ENCODE data around the gene ZNF536.
"Not testable (repeated sequence)": the region's sequence is repeated elsewhere in the genome, so short reads cannot be mapped to it uniquely, and the experiment has no call there.

ZNF536 gene

DNA sequence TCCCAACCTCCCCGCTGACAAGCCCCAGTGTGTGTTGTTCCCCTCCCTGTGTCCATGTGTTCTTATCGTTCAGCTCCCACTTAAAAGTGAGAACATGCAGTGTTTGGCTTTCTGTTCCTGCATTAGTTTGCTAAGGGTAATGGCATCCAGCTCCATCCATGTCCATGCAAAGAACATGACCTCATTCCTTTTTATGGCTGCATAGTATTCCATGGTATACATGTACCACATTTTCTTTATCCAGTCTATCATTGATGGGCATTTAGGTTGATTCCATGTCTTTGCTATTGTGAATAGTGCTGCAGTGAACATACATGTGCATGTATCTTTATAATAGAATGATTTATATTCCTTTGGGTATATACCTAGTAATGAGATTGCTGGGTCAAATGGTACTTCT, 114.1 kb downstream of the ZNF536 start:
- not testable (repeated sequence) for DNase-seq (ENCODE audit: low read depth)

DNA sequence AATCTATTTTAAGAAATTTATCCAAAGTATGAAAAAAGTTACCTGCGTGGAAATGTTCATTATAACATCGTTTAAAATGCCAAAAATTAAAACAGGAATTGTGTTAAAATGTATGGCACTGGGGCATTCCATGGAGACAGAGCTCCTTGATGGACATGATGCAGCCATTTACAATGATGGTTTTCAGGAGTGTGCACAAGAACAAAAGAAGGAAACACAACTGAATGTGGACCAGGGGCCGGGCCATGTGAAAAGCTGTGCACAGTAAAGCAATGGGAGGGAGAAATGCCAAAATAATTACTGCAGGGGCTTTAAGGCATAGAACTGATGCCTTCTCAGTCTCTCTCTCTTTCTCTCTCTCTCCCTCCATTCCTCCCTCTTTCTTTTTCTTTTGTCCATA, 115.0 kb downstream of the ZNF536 start:
- no peak for DNase-seq (ENCODE audit: low read depth)

DNA sequence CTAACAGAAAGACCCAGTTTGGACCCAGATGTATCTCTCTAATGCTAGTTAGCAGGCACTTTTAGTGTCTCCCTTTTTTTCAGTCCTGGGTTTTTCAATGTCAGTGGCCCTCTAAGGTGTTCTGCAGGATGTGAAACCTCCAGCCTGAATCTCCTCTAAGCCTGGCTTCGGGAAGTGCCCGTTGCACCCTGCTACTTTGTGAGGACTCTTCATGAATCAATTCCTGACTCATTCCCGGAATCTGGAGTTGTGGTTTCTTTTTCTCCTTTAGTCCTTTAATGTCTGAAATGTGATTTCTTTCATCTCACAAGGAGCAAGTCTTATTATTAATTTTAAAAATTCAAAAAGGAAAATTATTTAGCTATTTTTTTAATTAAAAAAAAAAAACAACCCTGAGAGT, 116.0 kb downstream of the ZNF536 start:
- no peak for DNase-seq (ENCODE audit: low read depth)

DNA sequence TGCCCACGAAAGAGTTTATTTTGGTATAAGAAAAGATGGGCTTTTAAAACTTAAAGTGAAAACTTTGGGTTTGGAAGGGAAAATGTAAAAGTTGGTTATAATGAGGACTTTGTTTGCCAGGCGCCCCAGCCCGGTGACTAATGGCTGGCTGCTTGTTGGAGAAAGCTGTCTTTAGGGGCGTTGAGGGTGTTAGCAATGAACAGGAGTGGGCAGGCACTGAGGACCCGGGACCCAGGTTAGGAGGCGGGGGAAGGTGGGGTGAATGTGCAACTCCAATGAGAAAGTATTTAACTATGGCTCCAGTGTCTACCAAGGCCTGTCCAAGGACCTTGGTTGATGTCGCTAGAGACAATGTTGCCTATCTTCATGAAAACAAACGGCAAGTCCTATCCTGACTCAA, 118.6 kb downstream of the ZNF536 start:
- no peak for DNase-seq (ENCODE audit: low read depth)

DNA sequence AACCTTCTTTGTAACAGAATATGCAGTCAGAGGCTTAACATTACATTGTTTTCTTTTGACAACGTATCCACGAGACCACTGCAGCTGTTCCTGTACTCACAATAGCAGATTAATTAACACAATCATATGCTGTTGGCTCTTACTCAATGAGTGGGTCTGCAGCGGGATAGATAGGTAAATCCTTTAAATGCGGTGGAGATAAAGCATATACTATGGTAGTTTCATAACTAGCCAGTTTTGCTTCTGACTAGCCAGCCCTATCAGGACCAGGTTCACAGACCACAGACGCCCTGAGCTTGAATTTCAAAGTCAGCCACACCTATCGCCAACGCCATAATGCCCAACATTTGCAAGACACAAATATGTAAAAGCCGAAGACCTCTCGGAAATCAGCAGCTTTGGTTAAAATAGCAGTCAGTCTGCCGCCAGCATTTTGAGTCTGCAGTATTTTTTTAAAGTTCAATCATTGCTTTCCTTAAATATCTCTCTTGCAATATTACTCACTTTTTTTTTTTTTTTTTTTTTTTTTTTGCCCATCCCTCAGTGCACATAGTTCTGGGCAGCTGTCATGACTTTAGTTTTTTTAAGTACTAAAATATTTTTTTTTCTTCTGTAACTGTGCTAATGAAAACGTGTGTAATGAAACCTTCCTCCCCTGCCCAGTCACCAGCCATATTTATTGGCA, 120.5 kb downstream of the ZNF536 start:
- DNase-seq (ENCODE audit: low read depth), result no peak

DNA sequence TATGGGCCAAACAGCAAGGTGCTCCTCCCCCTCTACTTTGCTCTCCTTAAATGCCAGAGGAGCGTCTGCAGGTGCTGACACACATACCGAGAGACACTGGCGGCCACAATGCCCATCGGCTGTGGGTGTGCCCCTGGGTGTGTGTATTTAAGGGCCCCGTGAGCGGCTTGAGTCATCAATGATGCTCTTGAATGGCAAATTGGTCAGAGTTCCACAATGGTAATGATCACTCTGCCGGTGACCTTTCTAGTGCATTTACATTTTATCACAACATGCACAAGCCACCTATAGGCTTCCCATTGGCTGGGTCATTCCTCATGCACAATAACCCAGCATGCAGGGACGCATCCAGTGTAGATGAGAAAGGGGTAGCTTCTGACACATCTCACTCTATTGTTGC, 124.8 kb downstream of the ZNF536 start:
- no peak for DNase-seq (ENCODE audit: low read depth)

DNA sequence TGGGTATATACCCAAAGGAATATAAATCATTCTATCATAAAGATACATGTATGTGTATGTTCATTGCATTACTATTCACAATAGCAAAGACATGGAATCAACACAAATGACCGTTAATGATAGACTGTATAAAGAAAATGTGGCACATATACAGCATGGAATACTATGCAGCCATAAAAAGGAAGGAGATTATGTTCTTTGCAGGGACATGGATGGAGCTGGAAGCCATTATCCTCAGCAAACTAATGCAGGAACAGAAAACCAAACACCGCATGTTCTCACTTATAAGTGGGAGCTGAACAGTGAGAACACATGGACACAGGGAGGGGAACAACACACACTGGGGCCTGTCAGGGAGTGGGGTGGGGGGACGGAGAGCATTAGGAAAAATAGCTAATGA, 125.9 kb downstream of the ZNF536 start:
- DNase-seq (ENCODE audit: low read depth), result not testable (repeated sequence)

DNA sequence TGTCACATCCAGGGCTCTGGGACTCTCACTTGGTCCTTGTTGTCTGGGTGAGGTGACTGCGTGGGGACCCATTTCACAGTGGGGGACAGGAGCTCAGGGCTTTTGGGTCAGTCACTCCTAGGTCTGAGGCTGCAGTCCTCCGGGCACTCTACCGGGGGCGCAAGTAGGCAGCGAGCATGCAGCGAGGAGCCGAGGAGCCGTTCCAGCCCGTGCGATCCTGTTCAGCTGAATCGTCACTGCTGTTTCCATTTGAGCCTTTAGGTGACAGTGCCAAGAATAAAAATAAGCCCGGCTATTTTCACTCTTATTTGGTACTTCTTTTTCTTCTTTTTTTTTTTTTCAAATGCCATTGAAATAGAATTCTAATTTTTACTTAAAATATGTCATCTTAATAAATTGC, 126.5 kb downstream of the ZNF536 start:
- no peak for DNase-seq (ENCODE audit: low read depth)

DNA sequence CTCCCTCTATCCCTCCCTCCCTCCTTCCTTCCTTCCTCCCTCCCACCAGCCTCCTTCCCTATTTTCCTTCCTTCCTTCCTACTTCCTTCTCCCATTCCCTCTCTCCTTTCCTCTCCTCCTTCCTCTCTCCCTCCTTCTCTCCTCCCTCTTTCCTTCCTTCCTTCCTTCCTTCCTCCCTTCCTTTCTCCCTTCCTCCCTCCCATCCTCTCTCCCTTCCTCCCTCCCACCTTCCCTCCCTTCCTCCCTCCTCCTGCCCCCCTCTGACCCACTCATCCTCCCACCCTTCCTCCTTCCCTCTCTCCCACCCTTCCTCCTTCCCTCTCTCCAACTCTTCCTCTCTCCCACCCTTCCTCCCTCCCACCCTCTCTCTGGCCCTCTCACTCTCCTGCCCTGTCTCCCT, 132.1 kb downstream of the ZNF536 start:
- DNase-seq (ENCODE audit: low read depth), result no peak

DNA sequence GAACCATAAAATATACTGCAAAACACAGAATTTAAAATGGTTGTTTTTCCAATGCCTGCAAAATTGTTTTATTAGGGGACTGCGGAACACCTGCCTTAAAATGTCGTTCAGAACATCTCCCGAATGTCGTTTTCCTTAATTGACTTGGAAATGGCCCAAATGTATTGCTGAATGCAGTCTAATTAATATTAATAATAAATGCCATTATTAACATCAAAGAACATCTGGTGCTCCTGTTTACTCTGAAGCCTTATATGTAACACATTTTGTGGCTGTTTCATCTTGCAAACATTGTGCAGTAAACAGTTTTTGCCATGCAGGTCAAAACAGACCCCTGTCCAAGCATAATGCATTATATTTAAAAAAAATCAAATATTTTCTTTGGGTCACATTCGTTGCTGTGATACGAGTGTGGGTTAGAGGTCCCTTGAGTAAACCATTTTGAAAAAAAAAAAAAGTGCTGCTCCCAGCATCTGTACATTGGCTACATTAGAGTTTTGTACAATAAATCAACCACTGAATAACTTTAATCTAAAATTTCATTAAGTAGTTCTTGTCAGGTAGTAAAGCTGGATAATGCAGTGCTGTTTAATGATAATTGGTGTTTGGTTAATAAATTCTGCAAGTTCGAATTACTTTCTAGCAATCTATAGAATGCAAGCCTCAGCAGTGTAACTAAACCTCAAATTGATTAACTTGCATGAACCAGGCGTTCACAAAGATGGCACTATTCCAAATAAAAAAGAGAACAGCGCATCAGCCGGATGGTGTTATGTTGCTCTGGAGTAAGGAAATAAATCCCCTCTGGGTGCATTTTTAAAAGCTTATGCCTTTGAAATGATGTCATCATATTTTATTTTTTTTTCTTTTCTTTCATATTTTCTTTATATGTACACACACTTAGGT, 140.2 kb downstream of the ZNF536 start:
- DNase-seq (ENCODE audit: low read depth), result no peak

DNA sequence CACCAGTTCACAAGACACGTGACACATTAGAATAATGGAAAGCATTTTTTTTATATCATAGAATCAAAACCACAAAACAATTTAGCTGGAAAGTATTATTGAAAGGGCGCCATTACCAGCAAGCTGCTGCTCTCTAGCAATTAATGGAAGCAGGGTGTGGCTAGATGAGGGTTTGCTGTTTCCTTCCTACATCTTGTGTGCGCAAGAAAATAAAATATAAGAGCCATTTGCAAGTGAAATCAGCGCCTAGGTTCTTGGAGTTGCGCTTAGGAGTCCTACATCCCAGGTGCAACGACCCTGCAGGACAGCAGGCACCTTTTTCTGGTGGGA, 140.9 kb downstream of the ZNF536 start:
- no peak for DNase-seq (ENCODE audit: low read depth)

DNA sequence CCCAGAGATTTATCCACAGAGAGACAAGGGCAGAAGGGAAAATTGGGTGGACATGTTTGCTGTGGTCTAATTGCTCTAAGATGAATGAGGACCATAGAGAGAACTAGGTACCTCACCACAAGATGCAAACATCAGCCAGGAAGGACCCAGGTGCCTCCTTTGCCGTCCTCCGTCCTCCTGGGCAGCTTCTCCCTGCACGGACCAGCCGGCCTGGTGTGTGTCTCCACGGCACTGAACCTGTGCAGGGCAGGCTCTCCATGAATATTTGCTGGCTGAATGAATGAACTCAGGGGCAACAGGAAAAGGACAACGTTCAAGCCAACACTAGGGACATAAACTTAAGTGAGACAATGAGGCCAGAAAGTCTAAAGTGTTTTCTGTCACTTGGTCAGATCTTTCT, 143.9 kb downstream of the ZNF536 start:
- DNase-seq (ENCODE audit: low read depth), result no peak

DNA sequence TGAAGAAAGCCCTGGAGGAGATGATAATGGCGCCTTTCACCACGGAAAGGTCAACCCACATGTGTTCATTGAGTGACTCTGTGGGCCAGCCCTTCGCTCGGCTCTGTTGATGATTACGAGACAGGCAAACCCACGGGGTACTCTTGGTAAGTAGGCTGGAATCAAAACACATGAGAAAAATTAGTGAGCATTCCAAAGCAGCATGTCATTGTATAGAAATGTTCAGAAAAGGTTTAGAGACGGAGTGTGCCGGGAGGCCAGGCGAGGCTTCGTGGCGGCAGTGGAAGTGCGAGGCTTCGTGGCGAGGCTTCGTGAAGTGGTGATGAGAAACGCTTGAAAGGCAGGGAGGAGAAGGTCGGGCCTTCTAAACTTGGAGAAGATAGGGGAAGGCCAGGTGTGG, 144.3 kb downstream of the ZNF536 start:
- DNase-seq (ENCODE audit: low read depth), result no peak

DNA sequence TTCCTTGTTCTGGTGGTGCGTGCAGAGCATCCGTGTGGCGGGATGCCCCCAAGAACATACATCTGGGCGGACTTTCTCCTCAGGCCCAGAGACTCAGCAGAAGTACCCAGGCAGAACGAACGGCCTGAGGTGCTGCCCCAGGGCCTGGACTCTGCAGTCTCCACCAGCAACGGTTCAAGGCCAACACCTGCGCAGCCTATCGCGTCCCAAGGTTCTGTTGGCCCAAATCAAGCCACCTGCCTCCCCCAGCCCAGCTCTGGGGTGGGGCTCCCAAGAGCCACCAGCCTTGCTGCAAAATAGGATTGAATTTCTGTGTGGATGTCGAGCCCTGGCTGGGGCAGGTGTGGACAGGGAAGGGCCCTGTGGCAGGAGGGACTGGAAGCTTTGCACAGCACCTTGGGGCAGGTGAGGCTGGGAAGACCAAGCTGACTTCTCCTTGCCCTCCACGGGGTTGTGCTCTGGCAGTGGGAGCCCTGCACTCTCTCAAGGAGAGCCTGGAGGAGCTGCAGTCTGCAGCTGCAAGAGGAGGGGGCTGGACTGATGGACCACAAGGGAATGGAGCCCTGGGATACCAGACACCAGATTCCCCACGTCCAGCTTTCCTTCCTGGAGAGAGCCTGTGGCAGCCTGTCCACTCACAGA, 146.9 kb downstream of the ZNF536 start:
- no peak for DNase-seq (ENCODE audit: low read depth)

DNA sequence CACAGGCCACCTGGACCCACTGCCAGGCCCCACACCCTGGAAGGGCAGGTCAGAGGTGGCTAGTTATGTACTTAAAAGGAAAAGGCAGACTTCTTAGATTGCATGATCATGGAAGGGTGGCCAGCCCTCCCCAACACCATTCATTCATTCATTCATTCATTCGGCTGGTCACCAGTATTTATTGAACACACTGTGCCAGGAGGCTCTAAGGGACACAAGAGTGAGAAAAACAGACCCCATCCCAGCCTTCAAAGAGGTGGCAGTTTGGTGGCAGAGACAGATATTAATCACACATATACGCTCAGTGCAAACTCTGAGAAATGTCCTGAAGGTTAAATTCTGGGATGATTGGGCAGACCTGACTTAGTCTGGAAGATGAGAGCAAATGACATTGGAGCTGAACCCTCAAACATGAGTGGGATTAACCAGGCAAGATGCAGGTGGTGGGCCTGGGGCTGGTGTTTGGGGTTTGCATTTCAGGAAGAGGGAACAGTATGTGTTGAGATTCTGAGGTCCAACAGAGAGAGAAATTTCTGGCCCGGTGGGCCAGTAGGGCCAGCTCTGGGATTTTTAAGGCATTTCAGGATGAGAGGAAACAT, 147.5 kb downstream of the ZNF536 start:
- no peak for DNase-seq (ENCODE audit: low read depth)

DNA sequence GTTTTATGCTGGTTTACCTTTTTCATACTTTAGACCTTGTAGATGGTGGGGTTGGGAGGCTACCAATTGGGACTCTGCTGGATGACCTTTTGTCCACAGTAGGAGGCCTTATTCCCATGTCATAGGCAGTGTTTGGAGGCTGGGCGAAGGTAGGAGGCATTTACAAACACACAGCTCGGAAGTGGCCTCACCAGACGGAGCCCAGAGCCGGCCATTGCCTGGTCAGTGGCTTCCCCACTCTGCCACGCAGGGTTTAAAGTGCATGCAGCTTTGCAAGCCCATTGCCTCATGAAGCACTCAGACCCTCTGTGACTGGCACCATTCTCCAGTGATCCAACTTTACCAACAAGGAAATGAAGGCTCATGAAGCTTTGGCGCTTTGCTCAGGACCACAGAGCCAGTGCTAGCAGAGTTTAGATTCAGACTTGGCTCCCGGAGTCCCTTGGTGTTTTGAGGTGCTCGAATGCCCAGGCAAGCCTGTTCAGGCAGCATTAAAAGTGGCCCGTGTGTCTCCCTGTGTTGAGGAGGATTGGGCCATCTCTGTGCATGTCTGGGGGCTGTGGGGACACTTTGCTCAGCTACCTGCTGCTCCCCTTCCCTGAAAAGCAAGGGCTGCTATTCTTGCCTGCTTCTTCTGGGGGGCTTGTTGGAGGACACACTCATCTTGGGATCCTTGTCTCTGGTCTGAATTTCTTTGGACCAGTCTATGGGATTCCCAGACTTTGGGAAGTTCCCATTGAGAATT, 148.7 kb downstream of the ZNF536 start:
- no peak for DNase-seq (ENCODE audit: low read depth)

DNA sequence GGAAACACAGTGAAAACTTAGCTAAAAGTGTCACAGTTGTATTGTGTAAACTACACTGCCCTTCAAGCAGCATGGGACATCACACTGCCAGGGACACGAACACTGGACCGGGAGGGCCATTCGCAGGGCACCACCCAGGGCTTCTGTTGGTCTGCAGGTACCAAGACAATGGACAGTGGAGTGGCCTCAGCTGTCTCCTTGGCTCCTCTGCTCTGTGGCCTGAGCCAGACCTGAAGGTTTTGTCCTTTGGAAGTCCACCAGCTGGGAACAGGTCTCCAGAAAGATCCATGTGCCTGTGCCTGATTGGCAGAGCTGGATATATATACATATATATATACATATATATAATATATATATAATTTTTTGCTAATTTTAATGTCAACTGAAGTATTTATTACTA, 149.8 kb downstream of the ZNF536 start:
- DNase-seq (ENCODE audit: low read depth), result no peak

DNA sequence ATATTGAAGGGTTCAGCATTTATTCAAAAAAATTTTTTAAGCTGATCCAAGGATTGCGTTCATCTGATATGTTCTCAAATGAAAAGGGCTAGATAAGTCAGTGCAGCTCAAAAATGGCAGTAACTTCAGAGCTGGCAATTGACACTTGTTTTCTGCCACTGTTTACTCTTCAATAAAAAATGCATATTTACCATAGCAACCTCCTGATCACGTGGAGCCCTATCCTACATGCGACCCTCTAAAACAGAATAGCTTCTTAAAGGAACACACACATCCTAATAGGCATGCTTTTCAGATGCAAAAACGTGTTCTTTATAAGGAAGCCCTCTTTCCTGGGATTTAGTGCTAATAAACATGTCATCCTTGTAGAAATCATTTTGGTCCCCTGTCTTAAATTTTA, 150.2 kb downstream of the ZNF536 start:
- no peak for DNase-seq (ENCODE audit: low read depth)

DNA sequence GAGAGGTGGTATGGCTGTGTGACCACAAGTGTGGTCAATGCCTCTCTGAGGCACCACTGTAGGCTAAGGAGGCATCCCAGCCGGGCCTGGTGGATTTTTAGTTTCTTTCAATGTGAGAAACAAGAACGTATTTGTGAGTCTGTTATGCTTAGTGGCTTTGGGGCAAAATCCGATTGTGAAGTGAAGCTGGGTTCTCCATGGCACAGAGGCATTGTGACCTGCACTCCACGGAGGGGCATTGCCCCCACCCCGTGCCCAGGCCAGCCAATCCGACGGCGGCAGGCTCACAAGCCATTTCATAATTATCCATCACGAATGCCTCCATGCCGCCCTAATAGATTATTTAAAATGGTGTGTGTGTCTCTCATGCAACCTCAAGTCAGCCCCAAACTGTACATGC, 151.6 kb downstream of the ZNF536 start:
- no peak for DNase-seq (ENCODE audit: low read depth)

DNA sequence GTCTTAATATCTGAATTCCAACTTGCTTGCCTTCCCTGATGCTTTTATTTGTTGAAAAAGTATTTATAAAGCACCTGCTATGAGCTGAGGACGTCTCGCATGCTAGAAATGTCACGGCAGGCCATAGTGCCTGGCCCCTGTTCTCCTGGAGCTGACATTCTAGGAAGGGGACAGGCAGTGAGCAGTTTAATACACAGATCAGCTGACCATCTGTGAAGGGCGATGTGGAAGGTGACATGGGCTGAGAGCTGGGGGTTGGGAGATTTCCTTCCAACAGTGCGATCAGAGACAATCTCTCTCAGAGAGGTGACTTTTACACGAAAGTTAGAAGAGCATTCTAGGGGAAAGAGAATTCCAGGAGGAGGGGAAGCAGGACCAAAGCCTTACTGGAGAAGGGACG, 153.2 kb downstream of the ZNF536 start:
- DNase-seq (ENCODE audit: low read depth), result no peak

DNA sequence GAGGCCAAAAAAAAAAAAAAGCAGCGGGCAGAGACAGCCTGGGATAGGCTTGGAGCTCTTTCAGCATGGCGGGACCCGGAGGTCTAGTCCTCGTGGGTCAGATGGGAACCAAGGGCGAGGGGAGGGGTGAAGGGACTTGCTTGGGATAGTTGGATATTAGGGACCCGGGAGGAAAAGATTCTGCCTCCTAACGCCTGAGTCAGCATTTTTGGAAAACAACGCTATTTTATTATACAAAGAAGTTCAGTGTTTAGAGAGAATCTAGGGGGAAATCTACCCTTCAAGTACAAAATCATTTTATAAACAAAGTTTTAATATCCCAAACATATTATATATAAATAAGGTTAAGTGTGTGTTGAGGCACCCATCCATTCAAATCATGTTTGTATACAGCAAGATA, 156.7 kb downstream of the ZNF536 start:
- no peak for DNase-seq (ENCODE audit: low read depth)

DNA sequence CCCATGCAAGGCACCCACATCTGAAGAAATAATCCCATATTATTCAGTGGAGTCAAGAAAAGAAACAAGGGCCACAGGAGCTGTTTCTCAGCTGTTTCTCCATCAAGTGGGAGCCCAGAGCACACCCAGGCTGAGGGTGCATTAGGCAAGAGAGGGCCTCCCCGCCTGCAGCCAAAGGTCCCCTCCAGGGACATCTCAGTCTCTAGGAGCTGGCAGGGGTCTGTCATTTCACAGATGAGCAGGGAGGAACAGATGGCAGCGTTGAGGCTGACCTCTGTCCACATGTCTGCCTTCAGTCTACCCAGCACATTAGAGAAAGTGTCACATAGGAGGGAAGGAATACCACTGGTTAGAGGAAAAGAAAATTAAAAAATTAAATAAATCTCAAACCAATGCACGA, 157.7 kb downstream of the ZNF536 start:
- no peak for DNase-seq (ENCODE audit: low read depth)

All from activated T-cell treated with anti-CD3 and anti-CD28 coated beads for 48 hours (primary cell).